ENCODE data around the gene TP53.
"Not testable (repeated sequence)": the region's sequence is repeated elsewhere in the genome, so short reads cannot be mapped to it uniquely, and the experiment has no call there.

Gene TP53

GRCh38 chr17:7647018-7647417, 40.3 kb downstream of the TP53 start:
- peaks cover 69% of the 10 kb centered on the region for H3K27me3 ChIP-seq

GRCh38 chr17:7646457-7646856, 40.8 kb downstream of the TP53 start:
- Histone ChIP-seq H3K36me3 (no peaks in the 10 kb centered on the region), H3K27ac (no peak overlapping the region), H3K4me3 (ENCODE audit: low read depth in 1 of 2, low read length in 1 of 2) (no peak overlapping the region)

More at GRCh38 chr17:7647018-7647417, 40.3 kb downstream of the TP53 start:
- no peak for TF ChIP-seq CTCF (IDR thresholded peaks at IDR 0.05)
- Histone ChIP-seq H3K27ac (no peak overlapping the region), H3K36me3 (no peaks in the 10 kb centered on the region), H3K4me3 (ENCODE audit: low read depth in 1 of 2, low read length in 1 of 2) (no peak overlapping the region), H3K9me3 (no peaks in the 10 kb centered on the region), H3K4me1 (ENCODE audit: control insufficient read depth in 1 of 2, insufficient read depth in 1 of 2, low read depth in 1 of 2, low read length in 1 of 2) (peaks cover 13% of the 10 kb centered on the region in 2 experiments)

GRCh38 chr17:7644775-7645174, 42.5 kb downstream of the TP53 start:
- no peak for TF ChIP-seq CTCF (IDR thresholded peaks at IDR 0.05)
- Histone ChIP-seq H3K9me3 (no peaks in the 10 kb centered on the region), H3K4me3 (ENCODE audit: low read depth in 1 of 2, low read length in 1 of 2) (no peak overlapping the region), H3K4me1 (ENCODE audit: control insufficient read depth in 1 of 2, insufficient read depth in 1 of 2, low read depth in 1 of 2, low read length in 1 of 2) (peaks cover 0 to 8% of the 10 kb centered on the region in 2 experiments), H3K36me3 (no peaks in the 10 kb centered on the region), H3K27me3 (peaks cover 51% of the 10 kb centered on the region), H3K27ac (no peak overlapping the region)

More at GRCh38 chr17:7646457-7646856, 40.8 kb downstream of the TP53 start:
- no peak for TF ChIP-seq CTCF (IDR thresholded peaks at IDR 0.05)
- Histone ChIP-seq H3K27me3 (peaks cover 67% of the 10 kb centered on the region), H3K4me1 (ENCODE audit: control insufficient read depth in 1 of 2, insufficient read depth in 1 of 2, low read depth in 1 of 2, low read length in 1 of 2) (peaks cover 10 to 13% of the 10 kb centered on the region in 2 experiments), H3K9me3 (no peaks in the 10 kb centered on the region)

GRCh38 chr17:7641635-7642034, 45.7 kb downstream of the TP53 start:
- H3K9me3 ChIP-seq; H3K36me3 ChIP-seq; H3K27ac ChIP-seq; H3K4me1 ChIP-seq (ENCODE audit: control insufficient read depth in 1 of 2, insufficient read depth in 1 of 2, low read depth in 1 of 2, low read length in 1 of 2); H3K4me3 ChIP-seq (ENCODE audit: low read depth in 1 of 2, low read length in 1 of 2): not testable (repeated sequence)
- H3K27me3 ChIP-seq = peaks cover 21% of the 10 kb centered on the region

GRCh38 chr17:7640783-7641182, 46.5 kb downstream of the TP53 start:
- no peak overlapping the region for H3K4me3 ChIP-seq (ENCODE audit: low read depth in 1 of 2, low read length in 1 of 2)
- H3K36me3 ChIP-seq = no peaks in the 10 kb centered on the region
- no peak for TF ChIP-seq CTCF (IDR thresholded peaks at IDR 0.05)

GRCh38 chr17:7636163-7636562, 51.1 kb downstream of the TP53 start:
- Histone ChIP-seq H3K36me3 (no peaks in the 10 kb centered on the region), H3K9me3 (no peaks in the 10 kb centered on the region)
- TF ChIP-seq CTCF (IDR thresholded peaks at IDR 0.05) = no peak

More at GRCh38 chr17:7640783-7641182, 46.5 kb downstream of the TP53 start:
- peaks cover 12% of the 10 kb centered on the region for H3K27me3 ChIP-seq
- no peak overlapping the region for H3K27ac ChIP-seq
- no peaks in the 10 kb centered on the region for H3K9me3 ChIP-seq
- no peaks in the 10 kb centered on the region for H3K4me1 ChIP-seq (ENCODE audit: control insufficient read depth in 1 of 2, insufficient read depth in 1 of 2, low read depth in 1 of 2, low read length in 1 of 2)

More at GRCh38 chr17:7636163-7636562, 51.1 kb downstream of the TP53 start:
- peaks cover 11% of the 10 kb centered on the region for H3K27me3 ChIP-seq
- H3K27ac ChIP-seq = no peak overlapping the region
- no peak overlapping the region for H3K4me3 ChIP-seq (ENCODE audit: low read depth in 1 of 2, low read length in 1 of 2)
- H3K4me1 ChIP-seq (ENCODE audit: control insufficient read depth in 1 of 2, insufficient read depth in 1 of 2, low read depth in 1 of 2, low read length in 1 of 2) = no peaks in the 10 kb centered on the region
